GM18873 (cell line): ENCODE data around the gene EMP2.
"Not testable (repeated sequence)": the region's sequence is repeated elsewhere in the genome, so short reads cannot be mapped to it uniquely, and the experiment has no call there.

Experiments
- ATAC-seq: cut with Tn5 transposase; IDR thresholded peaks from one replicate; pipeline ENCODE4 v1.9.1; 2021; ENCODE audit warnings: mild to moderate bottlenecking, moderate library complexity, moderate number of reproducible peaks; ENCODE audit not compliant: unreplicated experiment, low FRiP score

The EMP2 gene, protein sequence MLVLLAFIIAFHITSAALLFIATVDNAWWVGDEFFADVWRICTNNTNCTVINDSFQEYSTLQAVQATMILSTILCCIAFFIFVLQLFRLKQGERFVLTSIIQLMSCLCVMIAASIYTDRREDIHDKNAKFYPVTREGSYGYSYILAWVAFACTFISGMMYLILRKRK

DNA sequence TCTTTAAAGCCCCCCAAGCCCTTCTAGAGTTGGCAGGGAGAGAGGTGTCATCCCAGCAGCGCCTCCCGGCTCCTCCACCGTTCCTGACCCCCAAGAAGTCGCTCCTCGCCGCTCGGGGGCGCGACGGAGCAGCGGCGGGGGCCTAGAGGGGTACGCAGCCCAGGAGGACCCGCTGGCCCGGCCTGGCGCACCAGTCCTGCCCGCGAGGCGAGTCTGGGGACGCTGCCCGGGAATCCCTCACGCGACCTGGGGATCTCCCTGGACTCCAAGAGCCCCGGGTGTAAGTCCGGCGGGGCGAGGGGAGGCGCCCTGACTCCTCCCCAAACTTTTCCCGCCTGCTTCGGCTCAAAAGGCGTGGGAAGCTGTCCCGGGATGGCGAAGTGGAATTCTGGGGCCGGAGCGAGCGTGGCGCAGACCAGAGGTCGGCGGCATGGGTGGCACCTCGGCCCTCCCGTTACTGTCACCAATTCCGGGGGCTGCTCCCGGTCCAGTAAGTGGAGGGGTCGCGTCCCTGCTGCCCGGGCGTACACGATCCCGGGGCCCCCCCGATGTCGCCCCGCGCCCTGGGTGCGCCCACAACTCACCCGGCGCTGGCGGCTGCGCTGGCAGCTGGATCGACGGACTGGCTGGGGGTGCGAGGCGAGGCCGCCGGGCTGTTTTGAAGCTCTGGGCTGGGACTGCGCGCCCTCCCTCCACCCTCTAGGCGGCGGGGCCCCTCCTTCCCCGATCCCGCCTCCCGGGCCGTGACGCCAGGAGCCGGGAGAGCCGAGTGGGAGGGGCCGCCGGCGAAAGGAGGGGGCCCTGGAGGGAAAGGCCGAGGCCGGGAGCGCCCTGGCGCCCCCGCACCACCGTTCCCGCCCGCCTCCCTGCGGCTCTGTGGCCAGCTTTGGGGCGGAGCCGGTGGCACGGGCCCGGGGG, at the start of gene EMP2:
Gene EMP2, minus strand, starts transcription at position 634 of the 918 bp plus-strand sequence. CDS start 32,981 bp downstream, outside the sequence.
- ATAC-seq, result no peak

DNA sequence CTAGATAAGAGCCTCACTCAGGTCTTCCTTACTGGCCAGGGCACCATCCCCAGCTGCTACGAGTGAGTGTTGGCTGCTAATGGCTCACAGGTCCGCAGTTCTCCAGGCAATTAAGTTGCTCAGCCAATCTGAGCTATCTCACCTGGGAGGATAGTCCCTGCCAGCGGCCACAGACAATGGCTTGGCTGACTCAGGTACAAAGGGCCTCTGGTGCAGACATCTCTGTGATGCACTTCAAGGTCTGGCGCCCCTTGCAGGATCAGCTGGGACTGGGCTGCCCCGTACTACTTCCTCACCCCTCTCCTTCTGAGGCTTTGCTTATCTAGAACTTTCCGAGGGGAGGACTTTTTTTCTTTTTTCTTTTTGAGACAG, 49.2 kb upstream of the EMP2 start:
- no peak for ATAC-seq

DNA sequence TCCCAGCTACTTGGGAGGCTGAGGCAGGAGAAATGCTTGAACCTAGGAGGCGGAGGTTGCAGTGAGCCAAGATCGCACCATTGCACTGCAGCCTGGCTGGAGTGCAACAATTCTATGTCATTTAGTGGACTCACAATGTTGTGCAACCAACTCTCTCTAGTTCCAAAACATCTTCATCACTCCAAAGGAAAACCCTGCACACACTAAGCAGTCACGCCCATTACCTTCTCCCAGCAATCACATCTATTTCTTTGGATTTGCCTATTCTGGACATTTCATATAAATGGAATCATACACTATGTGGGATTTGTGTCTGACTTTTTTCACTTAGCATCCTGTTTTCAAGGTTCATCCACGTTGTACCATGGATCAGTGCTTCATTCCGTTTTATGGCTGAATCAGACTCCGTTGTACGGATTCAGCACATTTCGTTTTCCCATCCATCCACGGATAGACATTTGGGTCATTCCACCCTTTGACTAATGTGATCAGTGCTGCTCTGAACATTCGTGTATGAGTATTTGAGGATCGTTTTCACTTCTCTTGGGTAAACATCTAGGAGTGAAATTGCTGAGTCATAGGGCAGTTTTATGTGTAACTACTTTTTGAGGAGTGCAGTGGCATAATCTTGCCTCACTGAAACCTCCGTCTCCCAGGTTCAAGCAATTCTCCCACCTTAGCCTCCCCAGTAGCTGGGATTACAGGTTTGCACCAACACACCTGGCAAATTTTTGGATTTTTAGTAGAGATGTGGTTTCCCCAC, 45.4 kb upstream of the EMP2 start:
- no peak for ATAC-seq

DNA sequence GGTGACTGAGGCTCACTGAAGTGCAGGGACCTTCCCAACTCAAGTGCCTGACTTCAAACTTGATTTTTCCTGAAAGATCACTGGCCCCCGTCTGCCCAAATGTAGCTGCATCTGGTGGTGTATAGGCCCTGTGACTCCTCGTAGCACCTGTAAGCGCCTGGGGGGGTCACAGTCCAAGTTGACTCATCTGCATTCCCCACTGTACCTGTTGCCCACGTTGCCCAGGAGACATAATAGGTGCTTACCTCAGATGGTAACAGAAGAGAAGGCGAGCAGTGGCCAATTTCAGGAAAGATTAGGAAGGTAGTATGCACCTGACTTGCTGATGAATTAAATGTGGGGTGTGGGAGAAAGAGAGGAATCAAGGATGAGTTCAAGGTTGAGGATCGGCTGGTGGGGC, 44.1 kb upstream of the EMP2 start:
- no peak for ATAC-seq

DNA sequence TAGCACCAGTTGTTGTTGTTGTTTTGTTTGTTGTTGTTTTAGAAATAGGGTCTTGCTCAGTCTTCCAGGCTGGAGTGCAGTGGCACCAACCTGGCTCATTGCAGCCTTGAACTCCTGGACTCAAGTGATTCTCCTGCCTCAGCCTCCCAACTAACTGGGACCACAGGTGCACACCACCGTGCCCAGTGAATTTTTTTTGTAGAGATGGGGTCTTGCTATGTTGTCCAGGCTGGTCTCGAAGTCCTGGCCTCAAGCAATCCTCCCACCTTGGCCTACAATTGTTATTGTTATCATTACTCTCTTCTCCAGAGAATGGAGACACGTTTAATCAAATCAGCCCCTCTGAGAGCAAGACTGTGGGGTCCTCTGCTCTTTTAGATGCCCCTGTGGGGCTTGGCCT, 42.7 kb upstream of the EMP2 start:
- no peak for ATAC-seq

DNA sequence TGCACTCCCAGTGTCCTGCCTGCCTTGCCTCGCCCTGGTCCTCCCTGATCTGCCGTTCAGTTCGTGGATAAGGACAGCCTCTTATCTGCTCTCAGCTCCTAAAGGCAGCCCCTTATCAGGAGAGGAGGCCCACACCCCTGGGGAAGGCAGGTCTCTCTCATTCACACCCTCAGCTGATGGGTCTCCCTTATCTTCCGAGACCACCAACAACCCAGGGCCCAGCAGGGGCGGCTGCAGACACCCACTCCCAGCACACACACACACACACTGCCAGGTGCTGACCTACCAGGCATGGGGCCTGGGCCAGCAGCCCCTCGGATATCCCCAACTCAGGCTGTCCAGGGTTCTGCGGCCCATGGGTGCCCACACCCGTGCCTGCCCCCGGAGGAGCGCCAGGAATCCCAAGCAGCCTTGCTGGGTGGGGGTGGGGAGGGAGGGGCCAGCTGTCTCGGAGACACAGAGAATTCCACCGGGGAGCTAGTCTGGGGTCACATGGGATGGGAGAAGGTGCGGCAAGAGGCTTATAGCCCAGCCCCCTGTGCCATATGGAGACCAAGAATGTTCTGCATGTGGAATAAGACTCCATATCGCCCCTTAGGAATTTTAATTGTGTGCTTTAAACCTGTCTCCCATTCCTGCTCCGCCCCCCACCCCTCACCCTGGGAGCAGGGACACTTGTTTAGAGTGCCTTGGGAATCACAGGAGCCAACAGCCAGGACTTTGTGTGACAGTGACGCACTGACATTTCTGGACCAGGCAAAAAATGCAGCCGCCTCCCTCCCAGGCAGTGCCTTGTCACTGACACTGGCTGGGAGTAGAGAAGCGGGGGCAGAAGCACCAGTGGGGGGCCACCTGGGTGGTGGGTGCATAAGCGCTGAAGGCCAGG, 41.9 kb upstream of the EMP2 start:
- no peak for ATAC-seq

DNA sequence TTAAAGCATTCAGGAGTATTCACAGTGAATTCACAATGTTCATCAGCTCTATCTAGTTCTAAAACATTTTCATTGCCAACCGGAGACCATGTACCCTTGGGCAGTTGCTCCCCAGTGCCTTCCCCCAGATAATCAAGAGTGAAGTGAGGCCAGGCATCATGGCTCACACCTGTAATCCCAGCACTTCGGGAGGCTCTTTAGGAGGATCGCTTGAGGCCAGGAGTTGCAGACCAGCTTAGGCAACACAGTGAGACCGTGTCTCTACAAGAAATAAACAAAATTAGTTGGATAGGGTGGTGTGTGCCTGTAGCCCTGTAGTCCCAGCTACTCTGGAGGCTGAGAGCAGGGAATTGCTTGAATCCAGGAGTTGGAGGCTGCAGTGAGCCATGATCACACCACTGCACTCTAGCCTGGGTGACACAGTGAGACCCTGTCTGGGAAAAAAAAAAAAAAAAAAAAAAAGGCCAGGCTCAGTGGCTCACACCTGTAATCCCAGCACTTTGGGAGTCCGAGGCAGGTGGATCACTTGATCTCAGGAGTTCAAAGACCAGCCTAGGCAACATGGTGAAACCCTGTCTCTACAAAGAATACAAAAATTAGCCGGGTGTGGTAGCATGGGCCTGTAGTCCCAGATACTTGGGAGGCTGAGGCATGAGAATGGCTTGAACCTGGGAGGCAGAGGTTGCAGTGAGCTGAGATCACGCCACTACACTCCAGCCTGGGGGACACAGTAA, 41.0 kb upstream of the EMP2 start:
- not testable (repeated sequence) for ATAC-seq

DNA sequence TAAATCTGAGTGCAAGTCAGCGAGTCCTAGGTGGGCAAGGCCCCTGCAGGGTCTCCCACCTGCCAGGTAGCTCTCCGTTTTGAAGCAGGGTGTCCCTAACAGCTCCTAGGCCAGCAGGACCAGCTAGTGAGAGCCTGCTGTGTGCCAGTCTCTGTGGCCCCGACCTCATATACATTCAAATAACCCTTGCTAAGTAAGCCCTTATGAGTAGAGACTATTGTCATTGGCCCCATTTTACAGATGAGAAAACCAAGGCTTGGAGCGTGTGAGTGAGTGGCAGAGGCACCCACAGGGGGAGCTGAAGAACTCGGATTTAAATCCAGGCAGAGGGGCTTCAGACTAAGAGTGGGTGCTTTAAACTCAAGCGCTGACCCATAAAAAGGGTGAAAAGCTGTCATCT, 39.7 kb upstream of the EMP2 start:
- ATAC-seq, result no peak

DNA sequence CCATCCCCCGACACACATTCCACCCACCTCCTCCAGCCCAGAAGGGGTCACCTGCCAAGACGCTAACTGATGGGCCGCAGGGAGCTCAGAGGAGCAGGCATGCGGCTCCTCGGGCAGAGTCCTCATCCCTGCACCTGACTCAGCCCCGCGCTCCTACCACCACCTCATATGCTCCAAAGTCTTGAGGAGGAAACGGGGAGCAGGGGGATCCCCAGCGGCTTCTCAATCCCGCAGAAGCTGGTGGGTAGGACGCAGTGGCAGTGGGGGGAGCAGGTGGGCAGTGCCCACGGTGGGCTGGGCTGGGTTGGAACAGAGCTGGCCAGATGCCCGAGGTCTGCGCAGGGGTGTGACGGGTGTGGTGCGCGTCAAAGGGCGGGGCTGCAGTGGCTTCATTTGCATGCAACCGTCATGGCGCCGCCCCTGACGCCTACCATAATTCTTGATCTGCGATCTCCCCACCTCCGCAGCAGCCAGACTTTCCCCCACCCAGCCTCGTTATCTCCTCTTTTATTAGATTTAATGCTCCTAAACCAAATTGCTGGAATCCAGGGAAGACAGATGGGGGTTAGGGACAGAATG, 39.0 kb upstream of the EMP2 start:
- no peak for ATAC-seq

DNA sequence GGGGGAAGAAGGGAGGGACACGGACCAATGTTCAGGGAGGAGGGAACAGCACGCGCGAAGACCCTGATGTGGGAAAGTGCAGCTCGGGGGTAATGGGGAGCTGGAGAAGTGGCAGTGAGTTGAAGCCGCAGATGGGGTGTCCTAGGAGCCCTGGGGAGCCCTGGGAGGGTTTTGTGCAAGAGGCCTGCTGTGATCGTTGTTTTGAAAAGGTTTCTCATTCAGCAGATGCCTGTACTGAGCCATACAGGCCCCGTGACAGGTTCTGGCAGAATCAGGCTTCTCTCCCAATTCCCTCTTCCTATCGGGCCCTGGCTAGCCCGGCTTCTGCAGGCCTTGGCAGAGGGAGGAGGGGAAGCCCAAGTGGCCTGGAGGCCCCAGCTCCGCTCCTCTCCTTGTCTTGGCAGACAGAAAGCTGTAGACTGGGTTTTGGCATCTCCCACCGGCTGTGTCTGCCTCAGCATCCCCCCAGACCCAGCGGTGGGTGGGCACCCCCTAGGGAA, 38.4 kb upstream of the EMP2 start:
- ATAC-seq, result no peak

DNA sequence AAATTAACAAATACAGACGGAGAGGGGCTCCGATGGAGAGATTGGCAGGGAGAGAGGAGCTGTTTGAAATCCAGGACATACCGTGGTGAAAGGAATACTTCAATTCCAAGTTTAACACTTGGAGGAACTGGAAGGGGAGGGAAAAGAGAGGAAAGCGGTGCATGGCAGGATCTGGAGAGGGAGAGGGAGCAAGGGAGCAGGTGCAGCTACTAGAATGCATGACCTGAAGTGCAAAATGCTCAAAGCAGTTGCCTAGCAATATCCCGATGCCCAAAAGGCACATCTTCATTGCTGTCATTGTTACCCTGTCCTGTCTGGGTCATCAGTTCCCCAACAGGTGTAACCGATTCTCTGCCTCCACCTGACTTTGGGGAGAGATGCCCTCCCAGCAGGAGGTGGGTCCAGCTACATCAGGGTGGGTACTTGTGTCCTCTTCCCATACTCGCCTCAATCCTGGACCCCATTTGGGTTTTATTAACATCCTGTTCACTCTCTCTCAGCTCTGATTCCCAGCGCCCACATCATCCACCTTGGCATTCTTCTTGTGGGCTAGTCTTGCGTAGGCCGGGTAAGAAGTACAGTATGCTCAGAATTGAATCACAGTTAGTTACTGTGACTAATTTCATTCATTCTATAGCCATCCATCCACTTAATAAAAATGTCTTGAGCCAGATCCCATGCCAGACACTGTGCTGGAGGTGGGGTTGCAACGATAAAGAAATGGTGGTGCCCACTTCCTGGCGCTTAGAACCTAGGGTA, 37.4 kb upstream of the EMP2 start:
- no peak for ATAC-seq

DNA sequence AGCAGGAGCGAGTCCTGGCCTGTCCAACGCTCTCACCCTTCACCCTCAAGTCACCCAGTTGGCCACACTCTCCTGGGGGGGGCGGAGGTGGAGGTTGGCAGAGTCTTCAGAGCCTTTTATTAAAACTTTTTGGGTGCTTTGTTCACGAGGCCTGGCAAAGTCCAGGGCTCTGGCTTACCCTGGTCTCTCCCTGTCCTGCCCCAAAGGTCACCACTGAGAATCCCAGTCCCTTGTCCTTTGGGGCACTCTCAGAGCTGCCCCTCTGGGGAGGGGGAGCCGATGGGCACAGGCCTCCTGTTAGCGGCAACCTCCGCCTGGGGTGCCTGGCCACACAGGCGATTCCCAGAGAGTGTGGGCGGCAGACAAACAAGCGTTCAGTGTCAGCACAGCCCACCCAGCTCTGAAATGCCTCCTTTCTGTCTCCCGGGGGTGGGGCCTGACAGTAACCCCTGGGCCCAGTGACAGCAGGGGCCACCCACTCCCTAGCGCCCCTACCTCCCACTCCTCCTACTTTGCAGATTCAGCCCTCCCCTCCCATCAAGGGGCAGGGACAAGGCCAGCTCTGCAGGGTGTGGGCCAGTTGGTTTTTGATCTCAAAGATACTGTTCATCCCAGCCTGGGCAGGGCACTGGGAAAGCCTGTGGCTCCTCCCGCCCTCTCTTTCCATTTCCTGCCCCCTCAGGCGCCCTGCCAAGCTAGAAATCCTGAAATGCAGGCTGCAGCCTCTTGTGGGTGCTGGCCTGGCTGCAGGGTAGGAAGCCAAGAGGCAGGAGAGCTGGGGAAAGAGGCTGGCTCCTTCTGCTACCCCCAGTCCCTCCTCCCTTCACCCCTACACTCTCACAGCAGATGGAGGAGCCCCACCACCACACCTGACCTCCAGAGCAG, 36.6 kb upstream of the EMP2 start:
- no peak for ATAC-seq

DNA sequence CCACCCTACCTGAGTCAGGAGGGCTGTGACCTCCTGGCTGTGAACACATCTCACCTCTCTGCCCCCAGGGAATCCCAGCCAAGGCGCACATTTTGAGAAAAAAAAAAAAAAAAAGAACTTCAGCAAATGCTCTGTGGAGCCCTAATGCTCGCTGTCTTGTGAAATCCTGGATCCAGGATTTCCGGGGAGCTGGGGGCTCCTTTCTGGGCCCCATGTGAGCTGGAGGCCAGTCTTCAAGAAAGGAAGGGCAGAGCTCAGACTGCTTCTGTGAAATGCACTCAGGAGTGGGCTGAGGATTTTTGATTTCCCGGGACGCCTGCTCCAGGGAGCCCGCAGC, 36.0 kb upstream of the EMP2 start:
- no peak for ATAC-seq

DNA sequence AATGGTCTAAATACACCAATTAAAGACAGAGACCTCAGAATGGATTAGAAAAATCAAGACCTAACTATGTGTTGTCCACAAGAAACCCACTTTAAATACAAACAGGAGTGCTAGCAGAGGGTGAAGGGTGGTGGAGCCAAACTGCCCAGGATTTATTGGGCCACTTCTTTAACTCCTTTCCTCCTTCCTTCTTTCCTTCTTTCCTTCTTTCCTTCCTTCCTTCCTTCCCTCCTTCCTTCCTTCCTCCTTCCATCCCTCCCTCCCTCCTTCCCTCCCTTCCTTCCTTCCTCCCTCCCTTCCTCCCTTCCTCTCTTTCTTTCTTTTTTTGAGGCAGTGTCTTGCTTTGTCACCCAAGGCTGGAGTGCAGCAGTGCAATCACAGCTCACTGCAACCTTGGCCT, 34.3 kb upstream of the EMP2 start:
- ATAC-seq, result no peak

DNA sequence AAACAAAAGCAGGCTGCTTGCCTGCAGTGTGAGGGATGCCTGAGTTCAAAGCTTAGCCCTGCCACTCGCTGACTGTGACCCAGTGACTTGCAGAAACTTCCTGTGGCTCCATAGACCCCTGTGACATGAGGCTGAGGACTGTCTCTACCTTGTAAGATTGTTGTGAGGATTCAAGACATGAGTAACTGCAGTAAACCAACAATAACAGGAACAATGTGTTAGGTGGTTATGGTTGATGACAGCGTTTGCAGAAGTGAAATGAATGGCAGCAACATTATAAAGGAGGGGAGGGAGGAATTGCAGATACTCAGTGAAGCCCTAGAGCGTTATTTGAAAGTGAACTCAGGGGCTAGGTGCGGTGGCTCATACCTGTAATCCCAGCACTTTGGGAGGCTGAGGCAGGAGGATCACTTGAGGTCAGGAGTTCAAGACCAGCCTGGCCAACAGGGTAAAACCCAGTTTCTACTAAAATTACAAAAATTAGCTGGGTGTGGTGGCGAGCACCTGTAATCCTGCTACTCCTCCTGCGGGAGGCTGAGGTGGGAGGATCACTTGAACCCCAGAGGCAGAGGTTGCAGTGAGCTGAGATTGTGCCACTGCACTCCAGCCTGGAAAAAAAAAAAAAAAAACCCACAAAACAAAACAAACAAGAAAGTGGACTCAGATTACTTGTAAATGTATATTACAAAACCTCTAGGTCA, 33.5 kb upstream of the EMP2 start:
- no peak for ATAC-seq

DNA sequence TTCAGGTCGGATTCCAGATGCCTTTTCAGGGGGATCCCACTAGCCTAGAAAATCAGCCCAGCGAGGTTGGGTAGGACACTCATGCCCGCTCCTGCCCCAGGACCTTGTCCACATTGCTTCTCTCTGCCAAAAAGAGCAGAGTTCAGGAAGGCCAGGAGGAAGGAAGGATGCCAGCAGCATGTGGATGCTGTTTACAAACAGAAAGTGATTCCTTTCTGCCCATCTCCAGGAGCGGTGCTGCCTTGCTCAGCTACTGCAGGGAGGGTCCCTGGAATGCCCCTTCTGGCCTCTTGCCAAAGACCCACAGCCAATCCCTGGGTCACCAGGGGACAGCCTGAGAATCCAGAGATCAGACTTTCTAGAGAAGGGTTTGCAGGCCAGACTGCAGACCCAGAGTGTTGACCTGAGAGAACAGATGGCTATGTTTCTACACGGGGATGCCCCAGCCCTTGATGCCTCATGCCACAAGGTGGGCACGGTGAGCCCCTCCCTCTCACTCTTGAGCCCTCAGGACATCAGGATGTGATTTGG, 32.3 kb upstream of the EMP2 start:
- ATAC-seq, result no peak

DNA sequence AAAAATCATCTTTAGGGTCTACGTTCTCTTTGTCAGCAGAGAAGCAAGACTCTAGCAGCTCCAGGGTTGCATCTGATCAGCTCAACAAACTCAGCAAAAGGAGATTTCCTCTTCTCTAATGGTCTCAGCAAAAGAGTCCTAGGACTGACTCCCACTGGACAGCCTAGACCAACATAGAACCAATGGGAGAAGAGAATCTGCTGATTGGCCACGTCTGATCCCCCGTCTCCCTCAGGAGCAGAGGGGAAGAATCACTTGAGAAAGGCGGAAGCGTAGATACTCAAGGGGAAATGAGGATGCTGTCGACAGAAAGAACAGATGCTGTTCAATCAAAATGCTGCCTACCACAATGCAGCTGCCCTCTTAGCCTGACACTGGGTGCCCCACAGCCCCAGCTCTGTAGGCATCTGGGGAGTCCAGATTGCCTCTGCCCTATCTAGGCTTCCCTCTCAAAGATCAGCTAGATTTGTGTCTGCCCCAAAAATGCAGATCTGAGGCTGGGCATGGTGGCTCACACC, 31.5 kb upstream of the EMP2 start:
- ATAC-seq, result no peak
